Activated naive CD8-positive, alpha-beta T cell treated with anti-CD3 and anti-CD28 coated beads, Interleukin-2, amount 10 ng/mL, durations not matched to agents 7 days and 5 days (primary cell): ENCODE results near the gene PPM1K. TPM values are rescaled to one million over a fixed set of nuclear protein-coding genes. Genes with fewer than 3 reads are reported as not detected.

Source experiments
- ATAC-seq: fragments of 150-1000 bp; cut with Tn5 transposase; one replicate; pipeline ENCODE4 v1.10.0; 2021; ENCODE audit warnings: low read depth, moderate library complexity
- POLR2A ChIA-PET: fragments of 350-600 bp; sonication (Branson Sonifier 250); formaldehyde crosslinking; loops from one replicate; lab custom pipeline; 2021; ENCODE audit warnings: antibody characterized with exemption; lab: Charles Lee
- DNase-seq: peaks from one replicate; pipeline ENCODE4 v3.0.0; 2021
- H3K27ac Mint-ChIP-seq: one replicate; pipeline ENCODE4 v1.8.0; 2022; ENCODE audit warnings: mild to moderate bottlenecking, mixed read lengths
- H3K27me3 Mint-ChIP-seq: one replicate; pipeline ENCODE4 v1.8.0; 2022; ENCODE audit warnings: mild to moderate bottlenecking, moderate library complexity, mixed read lengths
- H3K36me3 Mint-ChIP-seq: one replicate; pipeline ENCODE4 v1.8.0; 2021; ENCODE audit warnings: mild to moderate bottlenecking, mixed read lengths
- H3K4me1 Mint-ChIP-seq: one replicate; pipeline ENCODE4 v1.8.0; 2021; ENCODE audit warnings: mixed read lengths
- H3K4me3 Mint-ChIP-seq: one replicate; pipeline ENCODE4 v1.8.0; 2022; ENCODE audit warnings: mild to moderate bottlenecking, moderate library complexity, mixed read lengths
- H3K9me3 Mint-ChIP-seq: one replicate; pipeline ENCODE4 v1.8.0; 2021; ENCODE audit warnings: mixed read lengths
- total RNA-seq, 2 experiments: library from RNA; stranded (reverse); gene quantifications; one replicate each; pipeline ENCODE4 v1.2.3, GENCODE V29; 2021

The PPM1K gene
- total RNA-seq, 2 experiments from 2014 or later: 81.4 to 82.7 TPM

DNA sequence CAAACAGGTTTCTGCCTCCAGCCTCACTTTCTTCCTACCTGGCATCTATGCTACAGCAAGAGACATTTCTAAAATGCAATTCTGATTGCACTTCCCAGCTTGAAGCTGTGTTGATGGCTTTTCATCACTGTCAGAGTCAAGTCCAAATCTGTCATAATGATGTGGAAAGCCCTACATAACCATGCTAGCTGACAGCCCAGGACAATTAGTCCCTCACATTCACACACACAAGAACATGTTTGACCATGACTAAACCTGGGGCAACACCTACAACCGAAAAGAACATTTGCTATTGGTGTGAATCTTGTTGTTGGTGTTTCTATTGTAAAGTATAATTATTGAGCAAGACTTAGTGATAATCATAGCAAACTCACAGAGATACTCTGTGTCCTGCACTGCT, 58.2 kb downstream of the PPM1K start:
- POLR2A ChIA-PET: no interaction called here
- Mint-ChIP-seq H3K36me3 (peaks cover 8% of the 10 kb centered on the region), H3K27ac (no peak overlapping the region), H3K9me3 (peaks cover 18% of the 10 kb centered on the region), H3K4me1 (peaks cover 15% of the 10 kb centered on the region), H3K4me3 (no peak overlapping the region), H3K27me3 (no peaks in the 10 kb centered on the region)
- ATAC-seq (no peak), DNase-seq (no peak)

DNA sequence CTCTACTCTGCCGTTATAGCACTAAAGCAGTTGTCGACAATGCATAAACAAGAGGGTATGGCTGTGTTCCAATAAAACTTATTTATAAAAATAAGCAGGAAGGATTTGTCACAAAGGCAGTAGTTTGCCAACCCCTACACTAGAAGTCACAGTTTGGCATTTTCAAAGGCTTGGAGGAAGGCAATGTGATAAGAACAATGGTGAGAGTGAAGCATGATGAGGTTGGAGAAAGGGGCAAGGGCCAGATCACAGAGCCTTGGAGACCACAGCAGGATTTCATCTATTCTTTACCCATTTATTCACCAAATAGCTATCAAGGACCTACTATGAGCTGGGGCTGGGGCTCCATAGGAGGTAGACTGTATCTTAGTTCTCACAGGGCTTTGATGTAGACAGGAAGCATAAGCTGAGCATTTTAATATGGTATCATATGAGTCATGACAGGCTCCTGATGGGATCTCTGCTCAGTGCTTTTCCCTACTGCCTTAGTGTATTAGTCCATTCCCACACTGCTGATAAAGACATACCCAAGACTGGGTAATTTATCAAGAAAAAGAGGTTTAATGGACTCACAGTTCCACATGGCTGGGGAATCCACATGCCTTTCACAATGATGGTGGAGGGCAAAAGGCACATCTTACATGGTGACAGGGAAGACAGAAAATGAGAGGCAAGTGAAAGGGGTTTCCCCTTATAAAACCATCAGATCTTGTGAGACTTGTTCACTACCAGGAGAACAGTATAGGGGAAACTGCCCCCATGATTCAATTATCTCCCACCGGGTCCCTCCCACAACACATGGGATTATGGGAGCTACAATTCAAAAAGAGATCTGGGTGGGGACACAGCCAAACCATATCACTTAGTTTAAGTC, 58.9 kb downstream of the PPM1K start:
- peaks cover 21% of the 10 kb centered on the region for H3K9me3 Mint-ChIP-seq
- no peak for DNase-seq
- H3K36me3 Mint-ChIP-seq: peaks cover 12% of the 10 kb centered on the region
- H3K27ac Mint-ChIP-seq: no peak overlapping the region
- peaks cover 9% of the 10 kb centered on the region for H3K4me1 Mint-ChIP-seq
- no peak overlapping the region for H3K4me3 Mint-ChIP-seq
- H3K27me3 Mint-ChIP-seq: no peaks in the 10 kb centered on the region
- no peak for ATAC-seq
- POLR2A ChIA-PET: no interaction called here

DNA sequence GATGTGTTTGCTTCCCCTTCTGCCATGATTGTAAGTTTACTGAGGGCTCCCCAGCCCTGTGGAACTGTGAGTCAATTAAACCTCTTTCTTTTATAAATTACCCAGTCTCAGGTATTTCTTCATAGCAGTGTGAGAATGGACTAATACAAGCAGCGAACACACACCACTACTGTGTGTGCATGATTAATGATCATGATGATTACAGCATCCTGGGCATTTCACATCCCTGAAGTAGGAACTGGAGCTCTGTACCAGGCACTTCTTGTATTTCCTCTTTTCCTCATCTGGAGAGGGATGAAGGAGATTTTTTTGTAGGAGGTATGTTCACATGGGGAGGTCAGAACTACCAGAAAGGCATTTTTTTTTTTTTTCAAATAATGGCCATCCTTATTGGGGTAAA, 60.8 kb downstream of the PPM1K start:
- Mint-ChIP-seq H3K4me3 (no peak overlapping the region), H3K4me1 (peaks cover 12% of the 10 kb centered on the region), H3K27me3 (no peaks in the 10 kb centered on the region), H3K36me3 (peaks cover 12% of the 10 kb centered on the region), H3K27ac (no peak overlapping the region), H3K9me3 (peaks cover 20% of the 10 kb centered on the region)
- ATAC-seq: no peak
- DNase-seq: no peak
- POLR2A ChIA-PET: no interaction called here

DNA sequence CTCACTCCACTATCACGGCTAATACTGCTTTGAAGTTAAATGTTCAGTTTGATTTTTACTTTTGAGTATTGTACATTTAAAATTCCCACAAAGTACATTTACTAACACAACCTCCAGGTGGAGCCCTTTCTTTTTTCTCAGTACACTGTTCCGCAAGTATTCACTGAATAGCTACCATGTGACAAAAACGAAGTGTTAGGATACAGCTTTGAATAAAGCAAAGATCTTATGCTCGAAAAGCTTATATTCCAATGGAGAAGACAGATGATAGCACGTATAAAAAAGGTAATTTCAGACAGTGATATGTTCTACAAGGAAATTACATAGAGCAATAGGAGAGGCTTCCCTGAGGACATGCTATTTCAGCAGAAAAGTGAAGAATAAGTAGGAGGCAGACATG, 65.3 kb downstream of the PPM1K start:
- Mint-ChIP-seq H3K4me1 (peaks cover 6% of the 10 kb centered on the region), H3K27me3 (peaks cover 4% of the 10 kb centered on the region), H3K4me3 (peak overlapping the region; percentile 22), H3K36me3 (peaks cover 12% of the 10 kb centered on the region), H3K9me3 (peaks cover 18% of the 10 kb centered on the region), H3K27ac (peak overlapping the region; percentile 37)
- DNase-seq (no peak), ATAC-seq (peak; percentile 54)
- POLR2A ChIA-PET: interaction anchor here (0.7 to 0.9 kb wide), 4 partner anchors 26 to 504 kb away, joined by 3 to 4 read pairs (median 4); no protein-coding TSS in a partner anchor

DNA sequence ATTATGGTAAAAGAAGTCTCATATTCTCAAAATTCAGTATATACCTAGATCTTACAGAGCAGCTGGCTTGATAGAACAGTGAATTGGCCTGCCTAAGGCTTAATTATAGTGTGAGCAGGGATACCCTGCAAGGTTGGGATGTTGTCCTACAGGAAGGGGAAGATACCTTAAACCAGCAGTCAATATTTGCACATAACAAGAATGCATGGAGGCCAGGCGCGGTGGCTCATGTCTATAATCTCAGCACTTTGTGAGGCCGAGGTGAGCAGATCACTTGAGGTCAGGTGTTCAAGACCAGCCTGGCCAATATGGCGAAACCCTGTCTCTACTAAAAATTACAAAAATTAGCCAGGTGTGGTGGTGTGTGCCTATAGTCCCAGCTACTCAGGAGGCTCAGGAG, 67.2 kb downstream of the PPM1K start:
- H3K36me3 Mint-ChIP-seq: peaks cover 10% of the 10 kb centered on the region
- peaks cover 11% of the 10 kb centered on the region for H3K9me3 Mint-ChIP-seq
- H3K27ac Mint-ChIP-seq: no peak overlapping the region
- DNase-seq: no peak
- H3K4me3 Mint-ChIP-seq: no peak overlapping the region
- H3K4me1 Mint-ChIP-seq: peaks cover 6% of the 10 kb centered on the region
- ATAC-seq: no peak
- POLR2A ChIA-PET: no interaction called here
- peaks cover 5% of the 10 kb centered on the region for H3K27me3 Mint-ChIP-seq

DNA sequence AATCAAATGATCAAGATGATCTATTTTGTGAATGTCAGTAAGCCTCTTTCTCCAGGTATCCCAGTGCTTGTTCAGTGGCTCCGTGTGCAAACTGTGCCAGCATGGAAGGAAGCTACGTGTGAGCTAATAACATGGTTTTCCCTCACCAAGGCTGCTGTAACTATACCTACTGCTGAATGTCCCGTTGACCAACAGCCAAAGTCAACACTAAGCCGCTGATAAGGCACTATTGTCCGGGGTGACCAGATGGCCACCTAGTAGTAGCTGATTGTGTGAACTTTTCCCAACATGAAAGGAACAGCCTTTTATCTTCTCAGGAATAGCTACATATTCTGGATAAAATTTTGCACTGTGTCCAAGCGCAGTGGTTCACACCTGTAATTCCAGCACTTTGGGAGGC, 68.0 kb downstream of the PPM1K start:
- ATAC-seq (no peak), DNase-seq (no peak)
- Mint-ChIP-seq H3K4me1 (peaks cover 8% of the 10 kb centered on the region), H3K36me3 (peaks cover 9% of the 10 kb centered on the region), H3K27me3 (peaks cover 5% of the 10 kb centered on the region), H3K9me3 (peaks cover 8% of the 10 kb centered on the region), H3K4me3 (no peak overlapping the region), H3K27ac (no peak overlapping the region)
- POLR2A ChIA-PET: no interaction called here

DNA sequence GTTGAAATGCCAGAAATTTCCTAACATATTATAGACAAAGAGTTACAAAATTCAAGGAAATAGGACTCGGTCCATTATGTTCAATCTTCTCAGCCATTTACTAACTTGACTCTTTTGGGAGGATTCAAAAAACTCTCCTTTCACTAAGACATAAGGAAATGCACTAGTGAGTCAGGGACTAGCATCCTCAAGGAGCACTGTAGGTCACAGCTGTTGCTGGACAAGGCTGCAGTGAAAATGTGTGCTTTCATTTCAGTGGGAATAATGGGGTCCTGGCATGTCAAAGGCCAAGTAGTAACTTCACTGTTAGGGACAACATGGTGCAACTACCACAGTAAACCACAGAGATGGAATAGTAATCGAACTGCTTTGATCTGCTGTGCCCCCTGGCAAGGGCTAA, 69.0 kb downstream of the PPM1K start:
- POLR2A ChIA-PET: no interaction called here

DNA sequence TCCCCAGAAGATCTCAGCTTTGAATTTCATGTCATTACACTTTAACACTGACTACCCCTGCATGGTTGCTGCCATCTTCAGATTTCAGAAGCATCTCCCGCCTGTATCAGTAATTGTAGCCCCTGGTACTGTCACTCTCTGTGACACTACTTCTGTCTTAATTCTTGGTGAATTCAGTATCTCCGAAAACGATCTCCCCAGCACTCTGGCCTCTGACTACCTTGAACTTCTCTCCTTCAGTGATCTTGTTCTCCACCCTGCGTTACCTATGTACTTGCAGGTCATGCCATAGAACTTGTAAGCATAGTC, 72.2 kb downstream of the PPM1K start:
- Mint-ChIP-seq H3K27ac (no peak overlapping the region), H3K36me3 (no peaks in the 10 kb centered on the region), H3K9me3 (no peaks in the 10 kb centered on the region), H3K4me1 (peaks cover 5% of the 10 kb centered on the region), H3K27me3 (peaks cover 5% of the 10 kb centered on the region), H3K4me3 (no peak overlapping the region)
- DNase-seq: no peak
- ATAC-seq: no peak
- POLR2A ChIA-PET: no interaction called here

More for the DNA sequence above, 69.0 kb downstream of the PPM1K start:
- peaks cover 8% of the 10 kb centered on the region for H3K4me1 Mint-ChIP-seq
- H3K9me3 Mint-ChIP-seq: peaks cover 2% of the 10 kb centered on the region
- H3K36me3 Mint-ChIP-seq: peaks cover 2% of the 10 kb centered on the region
- peaks cover 5% of the 10 kb centered on the region for H3K27me3 Mint-ChIP-seq
- ATAC-seq (no peak), DNase-seq (no peak)
- H3K27ac Mint-ChIP-seq: no peak overlapping the region
- H3K4me3 Mint-ChIP-seq: no peak overlapping the region

DNA sequence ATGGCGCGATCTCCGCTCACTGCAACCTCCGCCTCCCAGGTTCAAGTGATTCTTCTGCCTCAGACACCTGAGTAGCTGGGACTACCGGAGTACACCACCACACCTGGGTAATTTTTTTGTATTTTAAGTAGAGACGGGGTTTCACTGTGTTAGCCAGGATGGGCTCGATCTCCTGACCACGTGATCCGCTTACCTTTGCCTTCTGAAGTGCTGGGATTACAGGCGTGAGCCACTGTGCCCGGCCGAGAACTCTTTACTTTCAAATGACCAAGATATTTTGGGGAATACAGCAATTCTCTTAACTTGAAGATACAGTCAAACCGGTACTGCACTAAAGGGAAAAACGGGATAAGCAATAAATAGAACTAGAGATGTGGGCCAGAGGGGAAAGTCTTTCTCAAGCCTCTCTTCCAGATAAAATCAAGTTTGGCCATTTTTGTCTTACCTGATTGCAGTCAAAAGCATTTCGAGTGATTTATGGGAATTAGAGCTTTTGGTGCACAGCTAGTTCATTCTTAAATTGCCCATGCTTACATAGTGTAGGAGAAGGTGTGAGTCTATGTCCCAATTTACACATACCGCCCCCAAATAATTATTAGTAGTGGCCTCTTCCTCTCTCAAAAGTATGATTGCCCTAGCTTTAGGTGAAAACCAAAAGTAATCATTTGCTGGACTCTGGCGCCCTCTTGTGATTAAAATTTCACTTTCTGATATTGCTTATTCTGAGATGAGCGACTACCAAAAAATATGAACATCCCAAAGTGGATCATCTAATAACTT, 72.7 kb downstream of the PPM1K start:
- Mint-ChIP-seq H3K4me1 (peaks cover 5% of the 10 kb centered on the region), H3K4me3 (no peak overlapping the region), H3K27me3 (peaks cover 5% of the 10 kb centered on the region), H3K9me3 (no peaks in the 10 kb centered on the region), H3K27ac (no peak overlapping the region), H3K36me3 (no peaks in the 10 kb centered on the region)
- DNase-seq (no peak), ATAC-seq (no peak)
- POLR2A ChIA-PET: interaction anchor here (0.6 to 1.3 kb wide), 2 partner anchors 17 to 225 kb away, joined by 3 to 4 read pairs; no protein-coding TSS in a partner anchor

DNA sequence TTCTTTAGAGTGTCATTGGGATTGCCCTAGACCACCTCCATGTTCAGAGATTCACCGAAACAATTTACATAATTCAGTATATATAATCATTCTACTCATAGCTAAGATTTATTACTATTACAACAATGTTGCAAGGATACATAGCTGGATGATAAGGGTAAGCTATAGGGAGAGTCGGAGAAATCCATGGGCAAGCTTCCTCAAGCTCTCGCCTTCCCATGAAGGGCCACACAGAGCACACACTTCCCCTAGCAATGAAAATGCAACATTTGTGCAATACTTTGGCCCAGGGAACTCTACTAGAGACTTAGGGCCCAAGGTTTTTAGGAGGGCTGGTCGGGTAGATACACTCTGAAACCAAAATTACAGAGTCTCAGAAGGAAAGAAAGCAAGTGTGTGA, 76.2 kb downstream of the PPM1K start:
- Mint-ChIP-seq H3K4me1 (peaks cover 5% of the 10 kb centered on the region), H3K4me3 (no peak overlapping the region), H3K9me3 (no peaks in the 10 kb centered on the region), H3K27ac (no peak overlapping the region), H3K27me3 (peaks cover 5% of the 10 kb centered on the region), H3K36me3 (no peaks in the 10 kb centered on the region)
- POLR2A ChIA-PET: no interaction called here
- ATAC-seq (no peak), DNase-seq (no peak)

Other genes starting within 250 kb of the PPM1K start
- gene ABCG2, start 125.9 kb downstream of the PPM1K start, total RNA-seq: under 1 TPM; 0.54 to 0.67 TPM
- 10 to 100 TPM; 36.0 to 36.5 TPM for gene HERC6, start 94.3 kb upstream of the PPM1K start, total RNA-seq
- gene HERC5, start 172.6 kb upstream of the PPM1K start, total RNA-seq: 10 to 100 TPM; 44.8 to 46.5 TPM
- 10 to 100 TPM; 53.2 to 53.6 TPM for gene PYURF, start 239.2 kb upstream of the PPM1K start, total RNA-seq